IMR-90 (cell line): ENCODE results near the gene ARHGEF10L. TPM values are rescaled to one million over a fixed set of nuclear protein-coding genes. Genes with fewer than 3 reads are reported as not detected.

Experiments
- ATAC-seq: fragments of 200-7000 bp; cut with Tn5 transposase; 2 replicates; pipeline ENCODE4 v1.9.1; 2020; ENCODE audit warnings: low read depth, mild to moderate bottlenecking, moderate library complexity
- BruUV-seq: library from RNA; stranded (reverse); fragments of 400-500 nt; replicated peaks from 2 replicates; lab custom pipeline; 2021; lab: Mats Ljungman, UMichigan
- CTCF ChIA-PET: fragments of 300-600 bp; formaldehyde crosslinking; extraction: SDS; loops from one replicate; lab custom pipeline; 2021; ENCODE audit warnings: antibody characterized with exemption; lab: Yijun Ruan, JAX
- POLR2A ChIA-PET: fragments of 300-600 bp; sonication (Branson Sonifier 250); formaldehyde crosslinking; loops from one replicate; lab custom pipeline; 2022; ENCODE audit warnings: antibody characterized with exemption; ENCODE audit not compliant: unreplicated experiment; lab: Charles Lee
- DNase-seq: peaks from one replicate; pipeline ENCODE4 v3.0.0; 2013
- H2AFZ ChIP-seq: replicated peaks from 2 replicates; pipeline ENCODE3; 2013; ENCODE audit warnings: low read length, mild to moderate bottlenecking; ENCODE audit not compliant: poor library complexity
- H2AK5ac ChIP-seq: 2 replicates; pipeline ENCODE4 v1.6.1; 2013; ENCODE audit warnings: low read depth, low read length, inconsistent platforms
- H2AK9ac ChIP-seq: replicated peaks from 2 replicates; pipeline ENCODE3; 2013; ENCODE audit warnings: mild to moderate bottlenecking, low read depth, low read length, moderate library complexity; ENCODE audit not compliant: poor library complexity
- H2BK120ac ChIP-seq: 2 replicates; pipeline ENCODE4 v1.6.1; 2013; ENCODE audit warnings: low read depth, low read length, inconsistent platforms
- H2BK15ac ChIP-seq: 3 replicates; pipeline ENCODE4 v1.6.1; 2013; ENCODE audit warnings: low read depth, low read length, inconsistent platforms
- H2BK20ac ChIP-seq: 2 replicates; pipeline ENCODE4 v1.6.1; 2013; ENCODE audit warnings: low read depth, mild to moderate bottlenecking, inconsistent platforms, low read length, moderate library complexity
- H2BK5ac ChIP-seq: 2 replicates; pipeline ENCODE4 v1.6.1; 2013; ENCODE audit warnings: mild to moderate bottlenecking, low read depth, low read length, inconsistent platforms; ENCODE audit not compliant: poor library complexity, severe bottlenecking
- H3K14ac ChIP-seq: replicated peaks from 2 replicates; pipeline ENCODE4 v1.6.1; 2013; ENCODE audit warnings: low read depth, low read length, inconsistent platforms
- H3K18ac ChIP-seq: 2 replicates; pipeline ENCODE4 v1.6.1; 2013; ENCODE audit warnings: low read depth, low read length, control low read depth
- H3K23ac ChIP-seq: 2 replicates; pipeline ENCODE4 v1.6.1; 2013; ENCODE audit warnings: low read depth, low read length, inconsistent platforms
- H3K27ac ChIP-seq: 2 replicates; pipeline ENCODE4 v1.5.1; 2013; ENCODE audit warnings: mild to moderate bottlenecking, control low read depth, low read length; ENCODE audit not compliant: insufficient read depth
- H3K27me3 ChIP-seq: 2 replicates; pipeline ENCODE4 v1.6.1; 2013; ENCODE audit warnings: low read length; ENCODE audit not compliant: control insufficient read depth, insufficient read depth
- H3K36me3 ChIP-seq: 2 replicates; pipeline ENCODE4 v1.6.1; 2013; ENCODE audit warnings: low read length, mixed read lengths; ENCODE audit not compliant: control insufficient read depth, insufficient read depth
- H3K4ac ChIP-seq: 2 replicates; pipeline ENCODE4 v1.6.1; 2013; ENCODE audit warnings: low read depth, low read length, inconsistent platforms
- H3K4me1 ChIP-seq: 2 replicates; pipeline ENCODE4 v1.6.1; 2013; ENCODE audit warnings: low read length, mixed read lengths; ENCODE audit not compliant: control insufficient read depth, insufficient read depth
- H3K4me2 ChIP-seq: 2 replicates; pipeline ENCODE4 v1.6.1; 2013; ENCODE audit warnings: low read depth, mild to moderate bottlenecking, control low read depth, low read length, moderate library complexity
- H3K4me3 ChIP-seq: 2 replicates; pipeline ENCODE4 v1.5.1; 2013; ENCODE audit warnings: low read depth, mild to moderate bottlenecking, control low read depth, low read length, moderate library complexity; ENCODE audit not compliant: insufficient read depth
- H3K56ac ChIP-seq: 2 replicates; pipeline ENCODE4 v1.6.1; 2013; ENCODE audit warnings: low read length, inconsistent platforms; ENCODE audit not compliant: insufficient read depth; ENCODE audit errors: extremely low read depth
- H3K79me1 ChIP-seq, 2 experiments: 2 replicates each; pipeline ENCODE4 v1.6.1; 2013; ENCODE audit warnings: low read length in 2 of 2, inconsistent platforms in 1 of 2, low read depth in 1 of 2
- H3K9ac ChIP-seq: 2 replicates; pipeline ENCODE4 v1.6.1; 2013; ENCODE audit warnings: low read depth, low read length, control low read depth
- H3K9me1 ChIP-seq: 2 replicates; pipeline ENCODE4 v1.6.1; 2013; ENCODE audit warnings: low read length, inconsistent platforms; ENCODE audit not compliant: insufficient read depth
- H3K9me3 ChIP-seq: 2 replicates; pipeline ENCODE4 v1.6.1; 2013; ENCODE audit warnings: low read length; ENCODE audit not compliant: control insufficient read depth, insufficient read depth
- H4K20me1 ChIP-seq: 2 replicates; pipeline ENCODE4 v1.6.1; 2013; ENCODE audit warnings: low read length, inconsistent platforms; ENCODE audit not compliant: insufficient read depth
- H4K5ac ChIP-seq: 2 replicates; pipeline ENCODE4 v1.6.1; 2013; ENCODE audit warnings: mild to moderate bottlenecking, low read depth, low read length, control low read depth
- H4K8ac ChIP-seq, 2 experiments: 2 replicates each; pipeline ENCODE4 v1.6.1; 2013; ENCODE audit warnings: low read depth in 2 of 2, low read length in 2 of 2, control low read depth in 1 of 2, inconsistent platforms in 1 of 2
- H4K91ac ChIP-seq: 2 replicates; pipeline ENCODE4 v1.6.1; 2013; ENCODE audit warnings: low read depth, low read length, inconsistent platforms; ENCODE audit not compliant: insufficient read depth
- BHLHE40 ChIP-seq: fragments of 150-350 bp; IDR thresholded peaks from 2 replicates; pipeline ENCODE4 v1.6.1; 2016; ENCODE audit warnings: mild to moderate bottlenecking, low read depth, low read length
- CTCF ChIP-seq: conservative IDR thresholded peaks from 2 replicates; pipeline ENCODE4 v1.5.1; 2012; ENCODE audit warnings: mild to moderate bottlenecking, low read depth, low read length, improper control_type of control experiment
- FOS ChIP-seq: fragments of 150-350 bp; IDR thresholded peaks from 2 replicates; pipeline ENCODE4 v1.6.1; 2016; ENCODE audit warnings: low read depth, low read length
- MAFK ChIP-seq: IDR thresholded peaks from 2 replicates; pipeline ENCODE4 v1.6.1; 2012; ENCODE audit warnings: low read depth, low read length, improper control_type of control experiment
- MAZ ChIP-seq: IDR thresholded peaks from 2 replicates; pipeline ENCODE4 v1.6.1; 2012; ENCODE audit warnings: low read depth, mild to moderate bottlenecking, low read length, improper control_type of control experiment, moderate library complexity, borderline replicate concordance
- POLR2A ChIP-seq: IDR thresholded peaks from 2 replicates; pipeline ENCODE4 v1.6.1; 2012; ENCODE audit warnings: mild to moderate bottlenecking, low read depth, low read length
- RCOR1 ChIP-seq: IDR thresholded peaks from 2 replicates; pipeline ENCODE4 v1.6.1; 2012; ENCODE audit warnings: mild to moderate bottlenecking, low read length, improper control_type of control experiment; ENCODE audit not compliant: insufficient replicate concordance
- USF2 ChIP-seq: fragments of 150-350 bp; IDR thresholded peaks from 2 replicates; pipeline ENCODE4 v1.6.1; 2017; ENCODE audit warnings: mild to moderate bottlenecking, antibody characterized with exemption, low read length, low read depth
- WGBS, 2 experiments: methylation state at CpG; one replicate each; pipeline versions ENCODE4 v1.1.5 to v1.1.7; 2013; ENCODE audit warnings: missing lambda C conversion rate in 2 of 2; ENCODE audit not compliant: insufficient read length in 1 of 2; ENCODE audit errors: extremely low coverage in 2 of 2; 5-methylcytosine and 5-hydroxymethylcytosine counted together
- dilution Hi-C: fragments of 300-500 bp; cut with HindIII; formaldehyde crosslinking; loops from one replicate; pipeline ENCODE4 v1.14.3; 2018; ENCODE audit warnings: low sequenced_read_pairs; ENCODE audit not compliant: unreplicated experiment
- in situ Hi-C: fragments of 300-500 bp; cut with MboI; formaldehyde crosslinking; loops from 3 replicates; pipeline ENCODE4 v1.14.3; 2019; ENCODE audit warnings: low sequenced_read_pairs, inconsistent platforms, mixed read lengths
- intact Hi-C: fragments of 100-400 bp; cut with micrococcal nuclease; formaldehyde crosslinking; loops from 2 replicates; pipeline ENCODE4 v1.10.0; 2022
- polyA plus RNA-seq, 3 experiments: library from polyadenylated mRNA; depleted of rRNA; stranded (reverse); fragments of >200 nt; gene quantifications; 2 replicates each; pipeline ENCODE4 v1.2.3, GENCODE V29; 2012; ENCODE audit warnings: low replicate concordance in 1 of 3
- total RNA-seq: library from RNA; depleted of rRNA; stranded (reverse); fragments of >200 nt; gene quantifications from 2 replicates; pipeline ENCODE4 v1.2.3, GENCODE V29; 2012

ARHGEF10L gene
- total and polyA plus RNA-seq, 2 of the 4 experiments (the other 2 are of a cell fraction): 4.8 to 12.4 TPM

DNA sequence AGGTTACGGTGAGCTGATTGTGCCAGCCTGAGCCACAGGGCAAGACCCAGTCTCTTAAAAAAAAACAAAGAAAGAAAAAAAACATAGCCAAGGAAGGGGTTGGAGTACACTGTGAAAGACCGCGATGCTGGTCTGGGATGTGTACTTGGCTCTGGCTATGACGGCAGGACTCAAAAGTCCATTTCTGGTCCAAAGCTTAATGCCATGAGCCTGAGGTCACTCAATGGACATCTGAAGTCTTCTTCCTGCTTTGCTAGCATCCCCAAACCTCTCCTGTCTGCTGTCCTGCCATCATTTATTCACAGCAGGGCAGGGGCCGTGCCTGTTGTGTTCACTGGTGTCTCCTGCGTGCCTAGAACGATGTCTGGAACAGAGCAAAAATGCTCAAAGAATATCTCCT is 1.5 kb upstream of the ARHGEF10L start:
- Histone ChIP-seq H3K79me1 (peaks cover 14 to 23% of the 10 kb centered on the region in 2 experiments; a peak in 3 of 4 replicates), H4K20me1 (no peaks in the 10 kb centered on the region), H4K8ac (no peak overlapping the region), H2BK5ac (no peak overlapping the region), H3K56ac (no peak overlapping the region), H3K14ac (no peak overlapping the region), H2BK15ac (no peak overlapping the region), H2BK20ac (no peak overlapping the region; the same call in 1 of the 2 replicates), H2BK120ac (no peak overlapping the region), H3K9ac (no peak overlapping the region), H3K36me3 (no peaks in the 10 kb centered on the region), H2AK5ac (no peak overlapping the region), H3K9me3 (no peaks in the 10 kb centered on the region), H3K4ac (no peak overlapping the region), H3K4me1 (peaks cover 8% of the 10 kb centered on the region), H4K5ac (no peak overlapping the region), H3K27me3 (no peaks in the 10 kb centered on the region), H3K27ac (no peak overlapping the region), H3K9me1 (no peaks in the 10 kb centered on the region), H4K91ac (no peak overlapping the region), H2AFZ (peak overlapping the region; percentile 40), H3K23ac (no peak overlapping the region), H3K18ac (no peak overlapping the region), H3K4me2 (no peak overlapping the region), H3K4me3 (no peak overlapping the region), H2AK9ac (no peak overlapping the region)
- no peak for ATAC-seq
- POLR2A ChIA-PET: no interaction called here
- TF ChIP-seq RCOR1 (no peak), MAZ (no peak), CTCF (no peak), POLR2A (no peak), MAFK (no peak), BHLHE40 (no peak), FOS (no peak), USF2 (no peak)
- 60% methylated on average over 1 of the region's 7 CpGs; no CpG with 5 or more reads in 1 of the 2 experiments for WGBS, 2 experiments
- dilution Hi-C loops: no loop called here
- in situ Hi-C loops: no loop called here
- CTCF ChIA-PET: interaction anchor here (0.5 to 0.6 kb wide), 2 partner anchors 21 to 93 kb away, joined by 3 read pairs; no protein-coding TSS in a partner anchor
- DNase-seq: no peak
- no TSS peak for BruUV-seq
- intact Hi-C loops: no loop called here
